T-helper 1 cell treated with Interleukin-12 subunit alpha and Interleukin-12 subunit beta and Interleukin-4 antibody, amounts not matched to agents 30 μg/mL and 1 μg/mL, for 36 hours (primary cell): ENCODE measurements around the gene VAPA.
"Not testable (repeated sequence)": the region's sequence is repeated elsewhere in the genome, so short reads cannot be mapped to it uniquely, and the experiment has no call there.

ENCODE experiments used
- H3K27ac Mint-ChIP-seq: one replicate; pipeline ENCODE4 v1.8.0; 2021; ENCODE audit warnings: mild to moderate bottlenecking, mixed read lengths
- H3K27me3 Mint-ChIP-seq: one replicate; pipeline ENCODE4 v1.8.0; 2021; ENCODE audit warnings: low read depth, mixed read lengths
- H3K36me3 Mint-ChIP-seq: one replicate; pipeline ENCODE4 v1.8.0; 2021; ENCODE audit warnings: low read depth, mixed read lengths
- H3K4me1 Mint-ChIP-seq: one replicate; pipeline ENCODE4 v1.8.0; 2021; ENCODE audit warnings: low read depth, mixed read lengths
- H3K4me3 Mint-ChIP-seq: one replicate; pipeline ENCODE4 v1.8.0; 2021; ENCODE audit warnings: mild to moderate bottlenecking, moderate library complexity, mixed read lengths
- H3K9me3 Mint-ChIP-seq: one replicate; pipeline ENCODE4 v1.8.0; 2021; ENCODE audit warnings: mixed read lengths

Gene VAPA

DNA sequence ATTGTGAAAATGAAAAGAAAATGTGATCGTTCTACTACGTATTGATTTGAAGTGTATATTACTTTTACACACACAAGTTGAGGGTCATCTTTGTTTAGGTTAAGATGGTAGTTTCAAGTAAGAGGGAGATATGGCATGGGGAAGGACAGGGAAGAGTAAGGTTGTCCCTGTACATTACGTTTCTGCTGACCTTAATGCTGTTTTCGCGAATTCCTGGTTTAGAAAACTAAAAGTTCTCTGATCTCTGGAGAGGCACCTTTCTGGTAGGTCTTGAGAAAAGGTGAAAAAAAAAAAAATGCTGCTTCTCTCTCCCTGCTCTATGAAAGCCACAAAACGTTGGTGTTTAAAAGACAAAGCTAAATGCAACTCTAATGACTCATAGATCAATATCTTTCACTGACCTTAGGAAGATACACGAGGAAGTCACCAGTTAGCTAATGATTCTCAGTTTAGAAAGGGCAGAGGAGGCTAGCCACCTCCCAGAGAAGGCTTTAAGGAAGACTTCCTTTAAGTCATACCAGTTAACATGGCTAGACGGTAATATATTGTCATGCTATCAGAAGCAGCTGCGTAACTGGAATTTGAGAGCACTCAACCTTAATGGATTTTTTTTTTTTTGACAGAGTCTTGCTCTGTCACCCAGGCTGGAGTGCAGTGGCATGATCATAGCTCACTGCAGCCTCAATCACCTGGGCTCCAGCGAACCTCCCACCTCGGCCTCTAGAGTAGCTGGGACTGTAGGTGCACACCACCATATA, 14.8 kb upstream of the VAPA start:
- Mint-ChIP-seq H3K36me3 (no peaks in the 10 kb centered on the region), H3K27me3 (peaks cover 2% of the 10 kb centered on the region), H3K4me3 (no peak overlapping the region), H3K9me3 (no peaks in the 10 kb centered on the region), H3K4me1 (peaks cover 10% of the 10 kb centered on the region), H3K27ac (no peak overlapping the region)

DNA sequence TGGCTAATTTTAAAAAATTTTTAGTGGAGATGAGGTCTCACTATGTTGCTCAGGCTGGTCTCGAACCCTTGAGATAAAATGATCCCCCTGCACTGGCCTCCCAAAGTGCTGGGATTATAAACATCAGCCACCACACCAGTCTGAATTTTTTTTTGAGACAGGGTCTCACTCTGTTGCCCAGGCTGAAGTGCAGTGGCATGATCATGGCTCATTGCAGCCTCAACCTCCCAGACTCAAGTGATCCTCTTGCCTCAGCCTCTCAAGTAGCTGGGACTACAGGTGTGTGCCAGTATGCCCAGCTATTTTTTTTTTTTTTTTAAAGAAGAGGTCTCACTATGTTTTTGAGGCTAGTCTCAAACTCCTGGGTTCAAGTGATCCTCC, 14.3 kb upstream of the VAPA start:
- not testable (repeated sequence) for H3K36me3 Mint-ChIP-seq, H3K9me3 Mint-ChIP-seq, H3K4me1 Mint-ChIP-seq, H3K4me3 Mint-ChIP-seq, H3K27ac Mint-ChIP-seq, H3K27me3 Mint-ChIP-seq

DNA sequence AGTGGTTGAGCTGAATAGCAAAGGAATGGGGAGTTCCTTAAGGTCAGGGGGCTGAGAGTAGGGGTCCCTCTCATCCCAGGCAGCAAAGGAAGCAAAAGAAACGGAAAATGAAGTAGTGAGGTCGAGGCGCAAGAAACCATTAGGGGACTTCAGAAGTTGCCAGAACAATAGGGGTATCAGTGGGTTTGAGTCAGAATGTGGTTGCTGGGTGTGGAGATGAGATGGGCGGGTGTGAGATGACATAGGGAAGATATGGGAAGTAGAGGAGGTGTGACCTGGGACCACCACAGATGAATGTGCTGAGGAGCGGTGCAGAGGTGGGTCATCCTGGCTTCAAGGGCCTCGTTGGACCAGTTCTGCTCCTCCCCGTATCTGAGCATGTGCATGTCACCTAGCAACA, 13.1 kb upstream of the VAPA start:
- peaks cover 4% of the 10 kb centered on the region for H3K27me3 Mint-ChIP-seq
- no peak overlapping the region for H3K27ac Mint-ChIP-seq
- no peaks in the 10 kb centered on the region for H3K9me3 Mint-ChIP-seq
- H3K4me3 Mint-ChIP-seq, result no peak overlapping the region
- peaks cover 4% of the 10 kb centered on the region for H3K4me1 Mint-ChIP-seq
- H3K36me3 Mint-ChIP-seq, result no peaks in the 10 kb centered on the region

DNA sequence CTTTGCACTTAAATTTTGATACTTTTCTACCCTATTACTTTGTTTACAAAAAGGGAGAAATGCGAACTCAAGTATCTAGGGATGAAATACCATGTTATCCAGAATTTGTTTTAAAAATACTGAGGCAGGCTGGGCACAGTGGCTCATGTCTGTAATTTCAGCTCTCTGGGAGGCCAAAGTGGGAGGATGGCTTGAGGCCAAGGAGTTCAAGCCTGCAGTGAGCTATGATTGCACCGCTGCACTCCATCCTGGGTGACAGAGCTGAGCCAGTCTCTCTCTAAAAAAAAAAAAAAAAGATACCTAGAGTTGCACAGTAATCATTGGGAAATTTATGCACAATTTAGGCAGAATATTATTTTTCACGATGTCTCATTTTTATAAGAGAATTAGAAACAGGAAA, 12.4 kb upstream of the VAPA start:
- Mint-ChIP-seq H3K27ac (no peak overlapping the region), H3K4me3 (no peak overlapping the region), H3K9me3 (no peaks in the 10 kb centered on the region), H3K4me1 (peaks cover 4% of the 10 kb centered on the region), H3K27me3 (peaks cover 8% of the 10 kb centered on the region), H3K36me3 (no peaks in the 10 kb centered on the region)

DNA sequence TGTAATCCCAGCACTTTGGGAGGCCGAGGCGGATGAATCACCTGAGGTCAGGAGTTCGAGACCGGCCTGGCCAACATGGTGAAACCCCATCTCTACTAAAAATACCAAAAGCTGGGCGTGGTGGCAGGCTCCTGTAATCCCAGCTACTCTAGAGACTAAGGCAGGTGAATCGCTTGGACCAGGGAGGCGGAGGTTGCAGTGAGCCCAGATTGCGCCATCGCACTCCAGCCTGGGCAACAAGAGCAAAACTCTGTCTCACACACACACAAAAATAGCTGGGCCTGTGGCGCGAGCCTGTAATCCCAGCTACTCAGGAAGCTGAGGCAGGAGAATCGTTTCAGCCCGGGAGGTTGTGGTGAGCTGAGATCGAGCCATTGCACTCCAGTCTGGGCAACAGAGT, 11.6 kb upstream of the VAPA start:
- not testable (repeated sequence) for H3K9me3 Mint-ChIP-seq, H3K4me3 Mint-ChIP-seq, H3K36me3 Mint-ChIP-seq, H3K27ac Mint-ChIP-seq, H3K4me1 Mint-ChIP-seq
- peaks cover 17% of the 10 kb centered on the region for H3K27me3 Mint-ChIP-seq

DNA sequence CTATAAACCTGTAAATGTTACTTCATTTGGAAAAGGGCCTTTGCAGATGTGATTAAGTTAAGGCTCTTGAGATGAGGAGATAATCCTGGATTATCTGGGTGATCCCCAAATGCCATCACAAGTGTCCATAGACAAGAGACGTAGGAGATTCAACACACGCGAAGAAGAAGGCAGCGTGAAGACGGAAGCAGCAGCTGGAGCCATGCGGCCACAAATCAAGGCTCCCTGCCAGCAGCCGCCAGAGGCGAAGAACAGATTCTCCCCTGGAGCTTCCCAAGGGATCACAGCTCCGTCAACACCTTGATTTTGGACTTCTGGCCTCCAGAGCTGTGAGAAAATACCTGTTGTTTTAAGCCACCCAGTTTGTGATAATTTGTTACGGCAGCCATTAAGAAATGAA, 11.0 kb upstream of the VAPA start:
- Mint-ChIP-seq H3K36me3 (no peaks in the 10 kb centered on the region), H3K27ac (no peak overlapping the region), H3K27me3 (peaks cover 21% of the 10 kb centered on the region), H3K9me3 (no peaks in the 10 kb centered on the region), H3K4me3 (no peak overlapping the region), H3K4me1 (peaks cover 4% of the 10 kb centered on the region)

DNA sequence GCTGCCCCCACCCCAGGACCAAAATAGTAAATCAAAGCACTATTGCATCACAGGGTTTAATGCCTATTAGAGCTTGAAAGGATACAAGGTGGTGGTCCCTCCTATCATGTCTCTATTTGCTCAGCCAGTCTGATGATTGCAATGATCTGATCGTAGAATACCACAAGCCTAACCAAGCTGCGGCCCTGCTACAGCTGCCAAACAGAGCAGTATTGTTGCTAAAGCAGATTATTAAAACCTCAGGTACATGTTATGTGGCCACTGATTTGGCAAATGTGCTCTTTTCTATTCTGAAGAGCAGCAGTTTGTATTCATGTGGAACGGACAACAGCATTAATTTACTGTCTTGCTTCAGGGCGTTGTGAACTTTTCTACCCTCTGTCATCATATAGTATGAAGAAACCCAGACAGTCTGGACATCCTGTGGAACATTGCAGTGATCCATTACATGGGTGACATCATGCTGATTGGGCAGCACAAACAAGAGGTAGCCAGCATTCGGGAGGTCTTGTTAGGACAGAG, 8.4 kb upstream of the VAPA start:
- H3K4me3 Mint-ChIP-seq, result no peak overlapping the region
- no peak overlapping the region for H3K27ac Mint-ChIP-seq
- H3K36me3 Mint-ChIP-seq, result no peaks in the 10 kb centered on the region
- H3K9me3 Mint-ChIP-seq, result no peaks in the 10 kb centered on the region
- H3K4me1 Mint-ChIP-seq, result no peaks in the 10 kb centered on the region
- peaks cover 43% of the 10 kb centered on the region for H3K27me3 Mint-ChIP-seq

DNA sequence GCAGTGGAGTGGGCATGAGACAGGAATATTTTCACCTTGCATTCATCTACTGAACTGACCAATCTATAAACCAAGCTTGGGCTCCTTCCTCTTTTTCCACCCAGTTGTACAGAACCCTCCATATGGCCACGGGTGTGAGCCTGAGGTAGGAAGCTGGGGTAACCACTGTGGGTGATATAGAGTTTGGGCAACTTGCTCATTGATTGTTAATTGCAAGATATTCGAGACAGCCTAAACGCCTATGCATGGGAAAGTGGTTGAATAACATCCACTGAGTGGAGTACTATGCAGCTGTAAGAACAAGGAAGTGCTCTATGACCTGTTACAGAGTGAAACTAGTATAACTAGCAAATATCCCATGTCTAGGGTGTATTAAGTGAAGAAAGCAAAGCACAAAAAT, 7.3 kb upstream of the VAPA start:
- Mint-ChIP-seq H3K4me1 (no peaks in the 10 kb centered on the region), H3K9me3 (no peaks in the 10 kb centered on the region), H3K4me3 (no peak overlapping the region), H3K36me3 (no peaks in the 10 kb centered on the region), H3K27me3 (peaks cover 43% of the 10 kb centered on the region), H3K27ac (no peak overlapping the region)

DNA sequence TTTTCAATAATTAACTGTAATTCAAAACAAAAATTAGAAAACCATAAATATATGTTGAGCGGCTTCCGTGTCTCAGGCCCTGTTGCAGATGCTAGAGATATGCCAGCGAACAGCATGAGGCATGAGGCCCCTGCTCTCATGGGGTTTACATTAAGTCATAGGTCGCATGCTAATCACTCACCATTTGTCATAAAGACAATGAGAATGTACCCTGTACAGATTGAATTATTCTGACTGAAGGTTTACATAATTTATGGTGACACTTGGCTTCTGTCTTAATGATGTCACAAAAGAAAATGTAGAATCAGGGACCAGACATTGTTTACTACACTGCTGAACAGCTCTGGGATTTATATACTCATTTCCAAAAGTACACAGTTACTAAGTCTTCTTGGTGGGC, 5.9 kb upstream of the VAPA start:
- Mint-ChIP-seq H3K27ac (no peak overlapping the region), H3K9me3 (no peaks in the 10 kb centered on the region), H3K4me3 (no peak overlapping the region), H3K36me3 (no peaks in the 10 kb centered on the region), H3K27me3 (peaks cover 40% of the 10 kb centered on the region), H3K4me1 (peaks cover 2% of the 10 kb centered on the region)

DNA sequence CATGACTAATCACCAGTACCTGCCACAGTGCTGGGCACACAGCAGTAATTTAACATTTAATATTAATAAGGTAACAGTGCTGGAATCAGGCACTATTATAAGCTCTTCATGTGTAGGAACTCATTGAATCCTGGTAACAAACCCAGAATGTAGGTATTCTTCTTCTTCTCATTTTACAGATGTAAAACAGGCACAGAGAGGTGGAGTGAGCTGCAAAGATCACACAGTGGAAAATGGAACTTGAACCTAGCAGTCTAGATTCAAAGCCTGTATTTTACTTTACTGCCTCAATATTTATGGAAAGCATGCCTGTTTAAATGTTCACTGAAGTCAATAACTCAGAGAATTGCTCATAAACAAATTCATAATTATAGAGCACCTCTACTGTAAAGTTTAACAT, 3.7 kb upstream of the VAPA start:
- H3K4me3 Mint-ChIP-seq, result no peak overlapping the region
- no peak overlapping the region for H3K27ac Mint-ChIP-seq
- peaks cover 5% of the 10 kb centered on the region for H3K4me1 Mint-ChIP-seq
- H3K27me3 Mint-ChIP-seq, result peaks cover 40% of the 10 kb centered on the region
- no peaks in the 10 kb centered on the region for H3K36me3 Mint-ChIP-seq
- H3K9me3 Mint-ChIP-seq, result no peaks in the 10 kb centered on the region

DNA sequence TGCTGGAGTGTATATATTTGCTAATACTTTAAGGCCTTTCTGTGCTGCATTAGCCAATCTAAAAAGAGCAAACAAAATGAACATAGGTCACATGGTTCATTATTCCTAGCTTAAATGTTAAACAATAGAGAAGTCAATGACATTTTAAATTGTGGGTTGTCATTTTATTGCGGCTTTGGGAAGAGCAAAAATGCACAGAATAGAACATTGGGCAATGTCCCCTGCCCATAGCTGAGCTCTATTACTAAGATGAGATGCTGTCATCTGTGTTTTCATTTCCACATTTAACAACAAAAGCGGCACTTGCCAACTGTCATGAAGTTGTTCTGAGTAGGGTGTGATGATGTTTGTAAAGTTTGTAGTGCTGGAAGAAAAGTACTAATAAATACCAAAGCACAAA, 3.2 kb upstream of the VAPA start:
- Mint-ChIP-seq H3K36me3 (no peaks in the 10 kb centered on the region), H3K4me1 (peaks cover 10% of the 10 kb centered on the region), H3K9me3 (no peaks in the 10 kb centered on the region), H3K4me3 (no peak overlapping the region), H3K27ac (no peak overlapping the region), H3K27me3 (peaks cover 39% of the 10 kb centered on the region)

DNA sequence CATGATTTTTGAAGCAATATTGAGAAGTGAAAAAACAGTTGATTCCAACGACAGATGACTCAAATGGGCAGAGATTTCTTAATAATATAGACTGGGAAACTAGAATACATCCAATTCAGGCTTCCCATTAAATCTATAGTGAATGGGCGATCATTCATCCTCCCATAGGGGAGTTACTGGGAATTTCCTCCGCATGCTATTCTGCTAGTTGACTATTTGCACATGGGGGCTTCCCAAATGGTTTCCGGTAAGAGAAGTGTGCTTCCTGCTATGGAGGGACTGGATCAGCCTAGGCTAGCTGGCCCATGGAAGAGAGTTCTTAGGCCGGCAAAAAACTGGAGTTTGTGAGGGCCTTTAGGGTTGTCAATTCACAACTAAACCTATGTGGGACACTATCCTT, 2.6 kb upstream of the VAPA start:
- H3K27ac Mint-ChIP-seq, result no peak overlapping the region
- H3K4me1 Mint-ChIP-seq, result peaks cover 15% of the 10 kb centered on the region
- no peak overlapping the region for H3K4me3 Mint-ChIP-seq
- no peaks in the 10 kb centered on the region for H3K36me3 Mint-ChIP-seq
- H3K27me3 Mint-ChIP-seq, result peaks cover 35% of the 10 kb centered on the region
- H3K9me3 Mint-ChIP-seq, result no peaks in the 10 kb centered on the region

DNA sequence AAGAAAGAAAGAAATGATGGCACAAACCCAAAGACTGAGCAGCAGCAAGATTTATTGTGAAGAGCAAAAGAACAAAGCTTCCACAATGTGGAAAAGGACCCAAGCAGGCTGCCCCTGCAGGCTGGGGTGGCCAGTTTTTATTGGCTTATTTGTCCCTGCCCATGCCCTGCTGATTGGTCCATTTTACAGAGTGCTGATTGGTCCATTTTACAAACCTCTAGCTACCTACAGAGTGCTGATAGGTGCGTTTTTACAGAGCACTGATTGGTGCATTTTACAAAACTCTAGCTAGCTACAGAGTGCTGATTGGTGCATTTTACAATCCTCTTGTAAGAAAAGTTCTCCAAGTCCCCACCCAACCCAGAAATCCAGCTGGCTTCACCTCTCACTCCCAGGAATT, 1.5 kb upstream of the VAPA start:
- not testable (repeated sequence) for H3K27ac Mint-ChIP-seq, H3K9me3 Mint-ChIP-seq, H3K36me3 Mint-ChIP-seq, H3K4me3 Mint-ChIP-seq
- Mint-ChIP-seq H3K4me1 (peaks cover 18% of the 10 kb centered on the region), H3K27me3 (peaks cover 26% of the 10 kb centered on the region)

DNA sequence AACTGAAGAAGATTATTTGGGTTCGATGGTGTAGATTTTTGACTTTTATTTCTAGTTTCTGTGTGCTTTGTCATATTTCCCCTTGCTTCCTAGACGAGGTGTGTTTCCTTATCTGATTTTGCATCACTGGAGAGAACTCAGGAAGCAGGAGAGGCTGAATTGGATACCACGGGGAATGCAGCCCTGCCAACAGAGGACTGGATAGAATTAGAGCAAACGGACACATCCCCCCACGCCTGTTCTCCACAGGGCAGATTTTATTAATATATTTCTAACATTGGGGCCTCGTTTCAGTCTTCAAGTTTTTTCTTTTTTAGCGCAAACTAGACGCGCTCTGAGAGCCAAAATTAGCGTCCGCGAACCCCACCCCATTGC, 678 bp upstream of the VAPA start:
- Mint-ChIP-seq H3K36me3 (no peaks in the 10 kb centered on the region), H3K4me1 (peaks cover 18% of the 10 kb centered on the region), H3K27me3 (peaks cover 18% of the 10 kb centered on the region), H3K9me3 (no peaks in the 10 kb centered on the region), H3K27ac (peak overlapping the region; percentile 90), H3K4me3 (peak overlapping the region; percentile 87)

DNA sequence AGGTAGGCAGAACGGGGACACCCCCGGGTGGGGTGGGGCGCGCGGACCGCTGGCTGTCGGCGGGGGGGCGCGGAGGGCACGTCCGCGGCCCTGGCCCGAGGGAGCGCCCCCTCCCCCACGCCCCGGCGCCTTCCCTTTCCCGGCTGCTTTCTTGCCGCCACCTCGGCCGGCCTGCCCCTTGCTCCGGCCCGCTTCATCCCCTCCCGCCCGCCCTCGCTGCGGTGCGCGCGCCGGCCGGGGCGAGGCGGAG, 443 bp downstream of the VAPA start:
- Mint-ChIP-seq H3K36me3 (no peaks in the 10 kb centered on the region), H3K4me3 (peak overlapping the region; percentile 87), H3K27ac (peak overlapping the region; percentile 54), H3K9me3 (no peaks in the 10 kb centered on the region), H3K4me1 (peaks cover 18% of the 10 kb centered on the region), H3K27me3 (peaks cover 10% of the 10 kb centered on the region)
